Stimulated activated CD4-positive, alpha-beta T cell treated with anti-CD3 and anti-CD28 coated beads, TNF-alpha, amount 100 ng/mL, for 24 hours (primary cell): ENCODE data around the gene UPB1.

Source experiments
- DNase-seq, 3 experiments: peaks; one replicate each; pipeline ENCODE4 v3.0.0-alpha.2; 2020; ENCODE audit warnings: low read depth in 3 of 3

Gene UPB1

DNA sequence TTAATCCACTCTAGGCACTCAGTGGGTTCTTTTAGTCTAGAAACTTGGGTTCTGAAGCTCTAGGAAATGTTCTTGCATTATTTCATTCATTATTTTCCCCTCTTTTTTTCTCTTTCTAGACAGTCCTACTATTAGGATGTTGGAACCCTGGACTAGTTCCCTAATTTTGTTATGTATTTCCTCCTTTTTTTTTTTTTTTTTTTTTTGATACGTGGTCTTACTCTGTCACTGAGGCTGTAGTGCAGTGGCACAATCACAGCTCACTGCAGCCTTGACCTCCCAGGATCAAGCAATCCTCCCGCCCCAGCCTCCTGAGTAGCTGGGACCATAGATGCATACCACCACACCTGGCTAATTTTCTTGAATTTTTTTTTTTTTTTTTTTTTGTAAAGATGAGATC is 9.4 kb downstream of the UPB1 start:
- DNase-seq, result no peak

DNA sequence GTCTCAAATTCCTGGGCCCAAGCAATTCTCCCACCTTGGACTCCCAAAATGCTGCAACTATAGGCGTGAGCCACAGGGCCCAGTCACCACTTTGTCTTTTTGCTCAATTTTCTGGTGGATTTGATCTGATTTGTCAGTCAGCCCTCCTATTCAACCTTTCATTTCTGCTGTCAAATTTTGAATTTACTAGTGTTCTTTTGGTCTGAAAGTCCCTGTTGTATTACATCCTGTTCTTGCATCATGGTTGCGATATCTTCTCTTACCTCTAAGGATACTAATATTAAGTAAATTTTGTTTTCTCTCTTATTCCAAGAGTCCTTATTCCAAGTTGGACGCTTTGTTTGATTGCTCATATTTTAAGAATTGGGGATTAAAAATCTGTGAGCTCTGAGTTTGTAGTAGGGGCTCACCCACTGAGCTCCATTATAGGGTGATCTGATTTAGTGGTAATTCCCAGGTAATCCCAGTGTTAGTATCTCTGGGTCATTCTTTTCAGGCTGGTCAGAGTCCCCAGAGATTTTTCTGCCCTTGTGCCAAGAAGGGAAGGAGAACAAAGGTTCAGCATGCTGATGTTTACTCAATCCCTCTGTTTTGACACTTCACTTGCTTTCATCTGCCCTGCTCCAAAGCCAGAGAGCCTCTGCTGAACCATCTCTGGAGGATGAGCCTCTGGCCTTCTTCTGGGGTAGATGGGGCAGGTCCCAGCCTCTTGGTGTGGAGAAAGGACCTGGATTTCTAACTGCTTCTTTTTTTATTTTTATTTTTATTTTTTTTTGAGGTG is 10.0 kb downstream of the UPB1 start:
- no peak for DNase-seq

DNA sequence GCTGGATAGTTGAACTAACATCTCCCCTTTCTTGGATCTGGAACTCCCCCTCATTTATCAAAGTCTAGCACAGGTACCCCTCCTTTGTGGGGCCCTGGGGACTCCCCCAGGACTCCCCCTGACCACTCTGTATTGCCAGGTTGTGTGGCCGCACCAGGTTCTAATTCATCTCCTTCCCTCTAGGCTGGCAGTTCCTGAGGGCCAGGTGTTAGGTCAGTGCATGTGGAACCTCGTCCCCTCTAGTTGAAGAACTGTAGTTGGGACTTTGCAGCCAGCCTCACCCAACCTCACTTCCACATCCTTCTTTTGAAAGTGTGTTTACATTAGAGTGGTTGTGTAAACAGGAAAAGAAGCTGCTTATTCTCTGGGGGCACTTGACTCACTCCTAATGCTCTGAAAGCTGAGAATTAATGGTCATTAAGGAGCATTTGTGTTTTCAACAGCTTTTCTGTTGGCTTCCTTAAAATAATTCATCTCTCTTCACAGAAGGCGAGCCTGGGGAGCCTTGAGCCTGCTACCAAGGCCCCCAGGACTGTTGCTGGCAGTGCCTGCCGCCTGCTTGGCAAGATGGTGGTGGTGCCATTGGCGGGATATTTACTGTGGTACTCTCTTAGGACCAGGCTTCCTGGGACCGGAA is 11.8 kb downstream of the UPB1 start:
- no peak for DNase-seq

DNA sequence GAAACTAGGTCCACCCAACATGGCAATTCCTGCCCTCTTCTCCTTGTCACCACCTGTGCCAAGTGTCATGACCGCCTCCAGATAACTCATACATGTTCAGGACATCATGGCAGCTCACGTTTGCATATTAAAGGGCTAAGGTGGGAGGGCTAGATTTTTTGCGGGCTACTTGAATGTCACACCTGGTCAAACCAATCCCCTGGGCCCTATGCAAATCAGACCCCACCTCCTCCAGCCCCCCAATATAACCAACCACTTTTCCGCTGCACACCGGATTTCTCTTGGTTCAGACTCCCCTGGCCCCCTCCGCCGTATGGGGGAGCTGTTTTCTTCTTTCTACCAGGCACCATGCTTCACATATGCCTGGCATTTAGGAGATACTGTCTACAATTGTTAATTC is 12.6 kb downstream of the UPB1 start:
- no peak for DNase-seq

DNA sequence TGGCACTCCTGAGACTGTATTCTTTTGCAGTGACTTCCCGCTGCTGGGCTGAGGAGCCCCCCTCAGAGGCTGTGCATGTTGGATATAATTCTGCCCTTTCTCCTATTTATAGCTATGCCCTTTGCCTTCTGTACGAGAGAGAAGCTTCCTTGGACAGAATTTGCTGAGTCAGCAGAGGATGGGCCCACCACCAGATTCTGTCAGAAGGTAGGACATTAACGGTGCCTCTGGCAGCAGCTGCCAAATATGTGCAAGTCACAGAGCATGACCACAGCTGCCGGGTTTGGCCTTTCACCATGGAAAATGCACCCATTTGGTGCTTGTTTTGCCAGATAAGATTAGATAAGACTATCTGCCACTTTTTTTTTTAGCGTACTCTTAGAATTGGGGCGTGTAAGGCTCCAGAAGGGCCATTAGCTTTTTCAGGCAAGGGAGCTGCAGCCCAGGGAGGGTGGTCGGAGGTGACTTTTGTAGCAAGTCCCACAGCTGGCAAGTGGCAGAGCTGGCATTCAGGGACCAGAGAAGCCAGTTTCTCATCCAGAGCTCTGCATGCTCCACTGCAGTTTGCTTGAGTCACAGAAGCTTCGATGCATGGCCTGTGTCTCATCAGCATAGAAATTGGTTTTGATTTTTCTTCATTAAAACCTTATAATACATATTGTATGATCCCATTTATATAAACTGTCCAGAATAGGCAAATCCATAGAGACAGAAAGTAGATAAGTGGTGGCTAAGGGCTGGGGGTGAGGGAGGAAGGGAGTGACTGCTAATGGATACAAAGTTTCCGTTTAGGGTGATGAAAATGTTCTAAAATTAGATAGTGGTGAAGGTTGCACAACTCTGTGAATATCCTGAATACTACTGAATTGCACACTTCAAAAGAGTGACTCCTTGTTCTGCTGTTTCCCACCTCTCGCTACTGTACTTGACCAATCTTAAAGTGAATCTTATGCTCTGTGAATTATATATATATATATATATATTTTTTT is 15.8 kb downstream of the UPB1 start:
- no peak for DNase-seq

DNA sequence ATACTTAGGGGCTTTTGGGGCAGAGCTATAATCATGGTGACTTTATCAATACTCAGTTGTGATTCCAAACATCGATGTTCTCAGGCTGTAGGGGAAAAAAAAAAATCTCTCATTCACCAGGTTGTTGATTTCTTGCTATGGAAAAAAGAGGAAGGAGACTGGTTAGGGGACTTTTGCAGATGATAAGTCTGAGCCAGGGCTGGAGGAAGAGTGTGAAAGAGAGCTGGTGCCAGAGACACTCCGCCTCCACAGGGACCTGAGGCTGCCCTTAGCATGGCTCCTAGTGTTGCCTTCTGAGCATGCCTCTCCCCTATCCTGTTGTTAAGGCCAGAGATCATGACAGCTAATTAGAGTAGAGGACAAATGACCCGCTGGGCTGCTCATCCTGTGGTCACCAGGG is 16.9 kb downstream of the UPB1 start:
- DNase-seq, result no peak

- no peak for DNase-seq
Measured at GRCh38 chr22:24513378-24514240, 18.5 kb downstream of the UPB1 start.

GRCh38 chr22:24514241-24515026 is 19.3 kb downstream of the UPB1 start:
- no peak for DNase-seq

DNA sequence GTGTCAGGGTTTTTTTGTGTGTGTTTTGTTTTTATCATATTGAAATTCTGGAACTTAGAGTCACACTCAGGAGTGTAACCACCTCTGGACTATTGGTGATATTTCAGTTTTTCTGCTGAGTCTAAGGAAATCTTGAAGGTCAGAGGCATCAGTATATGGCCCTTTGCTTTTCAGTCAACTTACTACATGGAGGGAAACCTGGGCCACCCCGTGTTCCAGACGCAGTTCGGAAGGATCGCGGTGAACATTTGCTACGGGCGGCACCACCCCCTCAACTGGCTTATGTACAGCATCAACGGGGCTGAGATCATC is 19.9 kb downstream of the UPB1 start:
- DNase-seq, result no peak

- no peak for DNase-seq
Measured at GRCh38 chr22:24516301-24516737, 21.2 kb downstream of the UPB1 start.

GRCh38 chr22:24517446-24517845 is 22.3 kb downstream of the UPB1 start:
- no peak for DNase-seq

DNA sequence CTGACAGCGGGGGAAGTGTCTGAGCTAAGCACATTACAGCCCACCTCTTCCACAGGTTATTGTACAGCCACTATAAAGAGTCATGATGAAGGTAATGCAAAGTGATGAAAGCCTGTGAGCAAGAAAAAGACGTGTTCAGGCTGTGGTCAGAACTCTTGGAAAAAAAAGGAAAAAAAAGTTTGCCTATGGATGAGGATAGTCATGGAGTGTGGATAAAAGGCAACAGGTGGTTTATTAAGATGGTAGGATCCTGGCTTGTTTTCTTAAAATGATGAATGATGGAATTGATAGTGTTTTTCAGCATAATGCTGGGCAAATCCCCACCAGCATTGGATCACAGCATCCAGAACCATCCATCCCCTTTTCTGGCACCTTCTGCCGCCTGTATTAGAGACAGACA is 23.1 kb downstream of the UPB1 start:
- no peak for DNase-seq

GRCh38 chr22:24518771-24519485 is 23.8 kb downstream of the UPB1 start:
- DNase-seq, result no peak

GRCh38 chr22:24519496-24519895 is 24.4 kb downstream of the UPB1 start:
- no peak for DNase-seq

DNA sequence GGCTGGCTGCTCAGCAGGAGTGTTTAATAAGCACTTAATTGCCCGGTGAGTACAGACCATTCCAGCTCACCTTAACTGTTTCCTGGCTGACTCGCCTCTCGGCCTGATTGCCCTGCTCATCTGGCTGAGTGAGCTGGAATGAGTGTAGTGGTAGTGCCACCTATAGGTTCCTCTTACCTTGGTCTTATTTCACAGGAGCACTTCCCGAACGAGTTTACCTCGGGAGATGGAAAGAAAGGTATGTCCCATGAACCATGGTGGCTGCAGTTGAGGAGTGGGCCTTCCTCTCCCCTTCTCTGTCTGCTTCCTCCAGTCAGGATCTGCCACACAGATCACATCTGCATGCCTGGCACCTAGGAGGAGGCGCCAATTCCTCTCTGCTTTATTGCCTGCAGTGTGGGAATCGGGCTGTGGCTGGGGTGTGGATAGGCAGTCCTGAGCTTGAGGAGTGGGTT is 26.7 kb downstream of the UPB1 start:
- DNase-seq, result peak in 1 of 3 experiments; percentile 34

GRCh38 chr22:24523873-24524272 is 28.7 kb downstream of the UPB1 start:
- DNase-seq, result no peak

DNA sequence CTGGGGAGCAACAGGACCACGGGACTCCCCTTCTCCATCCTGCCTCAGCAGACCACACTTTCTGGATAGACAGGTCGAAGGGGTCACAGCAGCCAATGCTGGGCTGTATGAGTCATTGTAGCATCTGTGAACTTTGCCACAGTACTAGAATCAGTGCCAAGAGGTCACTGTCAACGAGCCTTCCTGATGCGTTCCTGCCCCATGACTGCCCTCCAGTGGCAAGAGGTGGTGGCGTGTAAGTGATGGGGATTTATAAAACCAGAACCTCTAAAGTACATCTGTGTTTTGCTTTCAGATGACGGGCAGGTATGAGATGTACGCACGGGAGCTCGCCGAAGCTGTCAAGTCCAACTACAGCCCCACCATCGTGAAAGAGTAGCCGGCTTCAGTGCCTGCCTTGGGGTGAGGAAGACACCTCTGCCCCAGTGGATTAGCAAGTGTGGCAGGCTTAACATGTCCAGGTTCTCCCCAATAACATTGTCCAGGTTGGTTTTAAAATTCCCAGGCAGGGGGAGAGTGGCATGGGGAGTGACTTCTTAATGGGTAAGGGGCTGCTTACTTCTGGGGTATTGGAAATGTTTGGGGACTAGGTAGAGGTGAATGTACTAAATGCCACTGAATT is 30.4 kb downstream of the UPB1 start:
- peak; percentile 49 to 81 (median 59) for DNase-seq

- DNase-seq, result no peak
Measured at GRCh38 chr22:24526191-24526590, 31.1 kb downstream of the UPB1 start.

DNA sequence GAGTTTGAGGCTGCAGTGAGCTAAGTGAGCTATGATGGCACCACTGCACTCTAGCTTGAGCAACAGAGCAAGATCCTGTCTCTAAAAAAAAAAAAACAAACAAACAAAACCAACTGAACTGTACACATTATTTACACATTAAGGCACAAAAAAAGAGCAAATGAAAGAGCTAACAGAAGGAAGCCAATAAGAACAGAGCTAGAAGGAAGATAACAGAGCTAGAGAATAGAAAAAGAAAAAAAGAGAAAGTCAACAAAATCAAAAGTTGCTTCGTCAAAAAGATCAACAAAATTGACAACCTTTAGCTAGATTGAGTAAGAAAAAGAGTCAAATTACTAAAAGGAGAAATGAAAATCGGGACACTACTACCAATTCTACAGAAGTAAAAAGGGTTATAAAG is 34.8 kb downstream of the UPB1 start:
- DNase-seq, result no peak
